Neural progenitor cell (in vitro differentiated cells): ENCODE measurements around the gene WDR55.

ENCODE experiments used
- CTCF ChIP-seq: fragments of 200-600 bp; sonication (generic); IDR thresholded peaks from 2 replicates; pipeline ENCODE4 v1.5.1; 2017; ENCODE audit warnings: antibody characterized with exemption, mild to moderate bottlenecking
- EZH2 ChIP-seq: fragments of 200-600 bp; sonication (generic); IDR thresholded peaks from 2 replicates; pipeline ENCODE4 v1.6.1; 2017; ENCODE audit warnings: antibody characterized with exemption, mild to moderate bottlenecking, moderate library complexity
- EZH2phosphoT487 ChIP-seq: fragments of 200-600 bp; sonication (generic); IDR thresholded peaks from 2 replicates; pipeline ENCODE4 v1.6.1; 2017; ENCODE audit warnings: antibody characterized with exemption

- TF ChIP-seq CTCF (no peak), EZH2 (no peak), EZH2phosphoT487 (no peak)
These were observed 8.7 kb downstream of the WDR55 start, which contains the start of gene DND1 for GRCh38 chr5:140673187-140673976.
